H7 (cell line): ENCODE measurements around the gene CHCHD5. TPM values are rescaled to one million over a fixed set of nuclear protein-coding genes. Genes with fewer than 3 reads are reported as not detected.
"Not testable (repeated sequence)": the region's sequence is repeated elsewhere in the genome, so short reads cannot be mapped to it uniquely, and the experiment has no call there.

Source experiments
- DNase-seq: peaks from one replicate; pipeline ENCODE4 v3.0.0; 2012
- H3K27me3 ChIP-seq: 2 replicates; pipeline ENCODE4 v1.6.0; 2011; ENCODE audit warnings: mild to moderate bottlenecking, low read length; ENCODE audit not compliant: control insufficient read depth, insufficient read depth
- H3K36me3 ChIP-seq: replicated peaks from 2 replicates; pipeline ENCODE4 v1.5.1; 2011; ENCODE audit warnings: low read length; ENCODE audit not compliant: control insufficient read depth, insufficient read depth
- H3K4me3 ChIP-seq: 2 replicates; pipeline ENCODE4 v1.5.1; 2011; ENCODE audit warnings: low read depth, mild to moderate bottlenecking, control low read depth, low read length, moderate library complexity; ENCODE audit not compliant: insufficient read depth
- total RNA-seq: library from RNA; depleted of rRNA; stranded (reverse); fragments of >200 nt; shearing (Covaris generic); gene quantifications from 2 replicates; pipeline ENCODE4 v1.2.3, GENCODE V29; 2014; rRNA removed

Gene CHCHD5
- total RNA-seq: 19.0 and 40.9 TPM in 2 replicates

- H3K4me3 ChIP-seq: peak within 1 kb of the TSS; percentile 91
- peaks cover 3% of the 10 kb centered on the region for H3K36me3 ChIP-seq
- no peaks in the 10 kb centered on the region for H3K27me3 ChIP-seq
- peak; percentile 90 for DNase-seq
Observed at GRCh38 chr2:112584134-112584890, at the start of gene CHCHD5. Gene CHCHD5, plus strand, starts transcription at chr2:112584609. Its CDS starts 39 bp downstream, at chr2:112584648.

DNA sequence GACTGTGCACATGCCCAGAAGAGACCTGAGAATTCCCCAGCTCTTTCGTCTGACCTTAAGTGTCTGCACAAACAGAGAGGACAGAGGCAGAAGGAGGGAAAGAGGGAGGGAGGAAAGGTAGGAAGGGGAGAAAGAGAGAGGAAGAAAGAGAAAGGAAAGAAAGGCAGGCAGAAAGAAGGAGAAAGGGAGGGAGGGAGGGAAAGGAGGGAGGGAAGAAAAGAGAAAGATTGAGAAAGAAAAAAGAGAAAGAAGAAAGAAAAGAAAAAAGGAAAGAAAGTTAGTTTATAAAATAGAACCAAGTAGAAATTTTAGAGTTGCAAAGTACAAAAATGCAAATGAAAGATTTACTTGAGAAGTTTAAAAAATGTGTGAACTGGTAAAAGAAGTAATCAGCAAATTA lies 49.6 kb upstream of the CHCHD5 start:
- Histone ChIP-seq H3K4me3 (no peak overlapping the region), H3K36me3 (peaks cover 1% of the 10 kb centered on the region), H3K27me3 (no peaks in the 10 kb centered on the region)
- no peak for DNase-seq

DNA sequence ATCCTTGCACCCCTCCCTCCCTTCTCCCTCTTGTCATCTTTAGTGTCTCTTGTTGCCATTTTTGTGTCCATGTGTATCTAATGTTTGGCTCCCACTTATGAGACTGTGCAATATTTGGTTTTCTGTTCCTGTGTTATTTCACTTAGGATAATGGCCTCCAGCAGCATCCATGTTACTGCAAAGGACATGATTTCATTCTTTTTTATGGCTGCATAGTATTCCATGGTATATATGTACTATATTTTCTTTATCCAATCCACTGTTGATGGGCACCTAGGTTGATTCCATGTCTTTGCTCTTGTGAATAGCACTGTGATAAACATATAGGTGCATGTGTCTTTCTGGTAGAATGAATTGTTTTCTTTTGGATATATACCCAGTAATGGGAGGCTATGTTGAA lies 47.7 kb upstream of the CHCHD5 start:
- H3K4me3 ChIP-seq, DNase-seq, H3K27me3 ChIP-seq, H3K36me3 ChIP-seq: not testable (repeated sequence)

DNA sequence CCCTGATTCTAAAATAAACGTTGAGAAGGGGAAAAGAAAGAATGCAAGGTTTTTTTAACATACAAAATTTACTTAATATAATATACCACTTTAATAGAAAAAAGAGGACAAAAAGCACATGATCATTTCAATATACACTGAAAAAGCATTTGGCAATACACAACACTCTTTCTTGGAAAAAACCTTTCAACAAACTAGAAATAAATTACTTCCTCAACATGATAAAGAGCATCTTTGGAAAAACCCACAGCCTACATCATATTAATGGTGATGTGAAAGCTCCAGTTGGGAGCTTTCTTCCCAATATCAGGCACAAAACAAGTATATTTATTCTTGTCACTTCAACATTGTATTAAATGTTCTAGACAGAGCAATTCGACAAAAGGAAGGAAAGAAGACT lies 45.1 kb upstream of the CHCHD5 start:
- H3K27me3 ChIP-seq: no peaks in the 10 kb centered on the region
- H3K36me3 ChIP-seq: no peaks in the 10 kb centered on the region
- no peak overlapping the region for H3K4me3 ChIP-seq
- DNase-seq: no peak

- DNase-seq: no peak
- Histone ChIP-seq H3K36me3 (no peaks in the 10 kb centered on the region), H3K27me3 (no peaks in the 10 kb centered on the region), H3K4me3 (no peak overlapping the region)
Observed at GRCh38 chr2:112540906-112541305, 43.5 kb upstream of the CHCHD5 start.

DNA sequence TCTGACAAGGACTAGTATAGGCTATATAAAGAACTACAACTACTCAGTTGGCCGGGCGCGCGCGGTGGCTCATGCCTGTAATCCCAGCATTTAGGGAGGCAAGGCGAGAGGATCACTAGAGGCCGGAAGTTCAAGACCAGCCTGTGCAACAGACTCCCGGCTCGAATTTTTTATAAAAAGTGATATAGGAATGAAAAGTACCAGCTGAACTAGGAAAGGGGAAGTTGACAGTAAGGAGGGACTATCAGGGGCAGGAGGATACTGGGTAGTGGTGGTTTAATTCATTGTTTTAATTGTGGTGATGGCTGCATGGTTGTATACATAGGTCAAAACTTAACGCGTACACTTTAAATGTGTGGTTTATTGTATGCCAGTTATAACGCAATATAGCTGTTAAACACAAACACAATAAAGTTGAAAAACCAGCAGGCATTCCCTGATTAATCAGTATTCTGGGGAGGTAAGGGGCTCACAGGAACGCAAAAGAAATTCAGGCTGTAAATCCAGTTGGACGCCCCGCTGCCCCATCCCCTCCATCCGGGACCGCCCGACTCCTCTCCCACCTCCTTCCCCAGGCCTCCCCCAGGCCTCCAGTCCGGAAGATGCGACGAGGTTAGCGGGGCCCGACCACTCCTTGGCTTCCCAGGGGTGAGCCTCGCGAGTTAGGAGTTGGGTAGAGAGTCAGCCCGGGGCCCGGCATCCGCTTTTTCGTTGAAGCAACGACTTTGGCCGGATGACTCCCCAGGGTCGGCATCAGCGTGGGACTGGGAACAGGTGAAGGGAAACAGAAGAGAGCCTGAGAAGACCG lies 42.9 kb upstream of the CHCHD5 start:
- peak; percentile 87 for DNase-seq
- Histone ChIP-seq H3K4me3 (peak overlapping the region; percentile 85), H3K36me3 (0 out of 2 replicates have a peak, but pooled peaks cover 1% of the 10 kb centered on the region), H3K27me3 (no peaks in the 10 kb centered on the region)

- Histone ChIP-seq H3K4me3 (peak within 1 kb of the TSS; percentile 85), H3K36me3 (peaks cover 5% of the 10 kb centered on the region), H3K27me3 (no peaks in the 10 kb centered on the region)
- peak; percentile 89 for DNase-seq
Observed at GRCh38 chr2:112542123-112542983, 42.1 kb upstream of the CHCHD5 start, which contains the start of gene POLR1B. Gene POLR1B, plus strand, starts transcription at chr2:112542465. Its CDS starts 30 bp downstream, at chr2:112542495.

GRCh38 chr2:112542984-112543661 lies 41.3 kb upstream of the CHCHD5 start:
- Histone ChIP-seq H3K27me3 (no peaks in the 10 kb centered on the region), H3K4me3 (peak overlapping the region; percentile 85), H3K36me3 (peaks cover 11% of the 10 kb centered on the region)
- DNase-seq: peak; percentile 40

DNA sequence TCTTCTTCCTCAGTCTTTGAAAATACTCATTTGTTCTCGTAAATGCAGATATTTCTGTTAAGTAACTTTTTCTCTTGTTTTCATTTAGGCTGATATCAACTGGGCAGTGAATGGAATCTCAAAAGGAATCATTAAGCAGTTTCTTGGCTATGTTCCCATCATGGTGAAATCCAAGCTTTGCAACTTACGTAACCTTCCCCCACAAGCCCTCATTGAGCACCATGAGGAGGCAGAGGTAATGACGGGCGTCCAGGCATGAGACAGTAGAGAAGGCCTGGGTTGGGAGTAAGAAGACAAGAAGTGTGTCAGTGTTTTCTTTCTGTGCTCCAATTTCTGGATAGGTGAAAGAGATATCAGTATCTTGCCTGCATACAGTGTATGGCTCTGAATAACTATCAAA lies 37.1 kb upstream of the CHCHD5 start:
- Histone ChIP-seq H3K36me3 (peaks cover 29% of the 10 kb centered on the region), H3K27me3 (no peaks in the 10 kb centered on the region)

GRCh38 chr2:112548980-112549379 lies 35.4 kb upstream of the CHCHD5 start:
- no peak for DNase-seq
- Histone ChIP-seq H3K4me3 (no peak overlapping the region), H3K36me3 (peaks cover 37% of the 10 kb centered on the region), H3K27me3 (no peaks in the 10 kb centered on the region)

More for the DNA sequence above, 37.1 kb upstream of the CHCHD5 start:
- no peak overlapping the region for H3K4me3 ChIP-seq
- no peak for DNase-seq

- Histone ChIP-seq H3K4me3 (no peak overlapping the region), H3K36me3 (peaks cover 31% of the 10 kb centered on the region), H3K27me3 (no peaks in the 10 kb centered on the region)
- DNase-seq: no peak
Observed at GRCh38 chr2:112566104-112566503, 18.3 kb upstream of the CHCHD5 start.

DNA sequence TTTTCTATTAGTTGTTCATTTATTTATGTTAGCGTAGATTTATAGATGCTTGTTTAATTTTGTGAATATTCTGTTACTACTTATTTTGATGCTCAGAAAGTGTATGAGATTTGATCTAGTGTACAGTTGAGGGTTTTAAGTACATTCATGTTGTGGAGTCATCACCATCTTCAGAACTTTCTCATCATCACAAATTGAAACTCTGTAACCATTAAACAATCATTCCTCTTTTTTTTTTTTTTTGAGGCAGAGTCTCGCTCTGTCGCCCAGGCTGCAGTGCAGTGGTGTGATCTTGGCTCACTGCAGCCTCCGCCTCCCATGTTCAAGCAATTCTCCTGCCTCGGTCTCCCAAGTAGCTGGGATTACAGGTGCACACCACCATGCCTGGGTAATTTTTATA lies 17.9 kb upstream of the CHCHD5 start:
- H3K36me3 ChIP-seq: peaks cover 29% of the 10 kb centered on the region
- H3K27me3 ChIP-seq: not testable (repeated sequence)

DNA sequence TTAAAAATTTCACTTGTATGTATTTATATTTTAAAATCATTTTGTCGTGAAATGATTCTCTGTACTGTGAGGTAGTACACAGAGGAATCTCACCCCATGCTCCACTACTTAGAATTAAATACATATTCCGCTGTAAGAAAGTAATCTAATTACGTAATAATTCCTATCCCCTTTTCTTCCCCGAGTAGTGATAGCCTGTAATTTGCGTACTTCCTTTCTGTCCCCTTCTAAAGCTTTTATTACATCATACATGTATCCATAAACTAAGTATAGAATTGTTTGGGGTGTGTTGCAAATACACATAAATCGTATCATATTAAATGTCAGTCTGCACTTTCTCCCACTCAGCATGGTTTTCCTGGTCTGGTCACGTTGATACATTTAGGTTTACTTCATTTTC lies 12.4 kb upstream of the CHCHD5 start:
- Histone ChIP-seq H3K36me3 (peaks cover 37% of the 10 kb centered on the region), H3K27me3 (no peaks in the 10 kb centered on the region), H3K4me3 (no peak overlapping the region)
- DNase-seq: no peak

More for the DNA sequence above, 17.9 kb upstream of the CHCHD5 start:
- H3K4me3 ChIP-seq, DNase-seq: not testable (repeated sequence)

DNA sequence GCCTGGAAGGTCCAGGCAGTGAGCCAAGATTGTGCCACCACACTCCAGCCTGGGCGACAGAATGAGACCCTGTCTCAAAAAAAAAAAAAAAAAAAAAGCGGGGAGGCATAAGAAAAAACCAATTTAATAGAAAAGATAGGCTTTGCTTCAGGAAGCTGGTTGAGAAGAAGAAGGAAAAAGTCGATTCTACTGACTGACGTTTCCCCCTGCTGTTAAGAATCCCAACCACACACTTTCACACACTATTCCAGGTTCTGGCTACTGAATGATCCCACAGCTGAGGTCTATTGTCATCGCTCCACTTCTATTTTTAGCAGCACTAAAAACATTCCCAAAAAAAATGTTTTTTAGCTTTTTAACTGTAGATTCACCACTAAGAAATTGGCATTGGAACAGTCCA lies 6.7 kb upstream of the CHCHD5 start:
- no peak for DNase-seq
- H3K36me3 ChIP-seq: peaks cover 17% of the 10 kb centered on the region
- no peak overlapping the region for H3K4me3 ChIP-seq
- H3K27me3 ChIP-seq: no peaks in the 10 kb centered on the region
